Hematopoietic multipotent progenitor cell treated with erythropoietin and hydrocortisone succinate and interleukin-3 and kit ligand, for 4 days (in vitro differentiated cells): ENCODE results near the gene TIMM23.
"Not testable (repeated sequence)": the region's sequence is repeated elsewhere in the genome, so short reads cannot be mapped to it uniquely, and the experiment has no call there.

Source experiments
- DNase-seq: peaks from one replicate; pipeline ENCODE4 v3.0.0-alpha.2; 2015

Gene TIMM23

GRCh38 chr10:45972106-45972812 is at the start of gene TIMM23:
TSS of gene TIMM23 (plus strand) at chr10:45972489. CDS start at chr10:45972625, 136 bp downstream.
- peak; percentile 94 for DNase-seq

DNA sequence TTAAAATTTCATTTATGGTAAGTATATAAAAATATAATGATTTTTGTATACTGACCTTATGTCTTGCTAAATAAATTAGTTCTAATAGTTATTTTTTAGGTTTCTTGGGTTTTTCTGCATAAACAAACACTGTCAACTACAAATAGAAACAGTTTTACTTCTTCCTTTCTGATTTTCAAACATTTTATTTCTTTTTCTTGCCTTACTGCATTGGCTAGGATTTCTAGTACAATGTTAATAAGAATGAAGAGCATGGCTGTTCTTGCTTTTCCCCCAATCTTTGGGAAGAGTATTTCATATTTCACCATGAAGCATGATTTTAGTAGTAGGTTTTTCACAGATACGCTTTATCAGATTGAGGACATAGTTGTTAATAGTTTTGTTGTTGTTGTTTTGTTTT is 45.5 kb upstream of the TIMM23 start:
- not testable (repeated sequence) for DNase-seq

GRCh38 chr10:45931305-45931704 is 41.0 kb upstream of the TIMM23 start:
- not testable (repeated sequence) for DNase-seq

- not testable (repeated sequence) for DNase-seq
Observed at GRCh38 chr10:45934788-45935187, 37.5 kb upstream of the TIMM23 start.

GRCh38 chr10:45939176-45939697 is 33.1 kb upstream of the TIMM23 start:
- not testable (repeated sequence) for DNase-seq

GRCh38 chr10:45941196-45941595 is 31.1 kb upstream of the TIMM23 start:
- DNase-seq: not testable (repeated sequence)

- not testable (repeated sequence) for DNase-seq
Observed at GRCh38 chr10:45945476-45945875, 26.8 kb upstream of the TIMM23 start.

- not testable (repeated sequence) for DNase-seq
Observed at GRCh38 chr10:45947363-45947762, 24.9 kb upstream of the TIMM23 start.

DNA sequence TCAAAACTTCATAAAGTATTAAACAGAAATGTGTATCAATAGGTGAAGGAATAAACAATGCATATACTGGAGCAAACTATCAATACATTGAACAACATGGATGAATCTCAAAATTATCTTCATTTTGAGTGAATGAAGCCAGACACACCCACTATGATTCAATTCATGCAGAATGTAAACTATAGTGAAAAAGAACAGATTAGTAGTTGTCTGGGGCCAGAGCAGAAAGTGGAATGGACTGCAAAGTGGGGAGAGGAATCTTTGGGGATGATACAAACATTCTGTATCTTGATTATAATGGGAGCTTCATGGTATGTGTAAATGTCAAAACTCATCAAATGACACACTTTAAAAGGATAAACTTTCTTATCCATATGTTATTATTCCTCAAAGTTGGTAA is 23.5 kb upstream of the TIMM23 start:
- not testable (repeated sequence) for DNase-seq

DNA sequence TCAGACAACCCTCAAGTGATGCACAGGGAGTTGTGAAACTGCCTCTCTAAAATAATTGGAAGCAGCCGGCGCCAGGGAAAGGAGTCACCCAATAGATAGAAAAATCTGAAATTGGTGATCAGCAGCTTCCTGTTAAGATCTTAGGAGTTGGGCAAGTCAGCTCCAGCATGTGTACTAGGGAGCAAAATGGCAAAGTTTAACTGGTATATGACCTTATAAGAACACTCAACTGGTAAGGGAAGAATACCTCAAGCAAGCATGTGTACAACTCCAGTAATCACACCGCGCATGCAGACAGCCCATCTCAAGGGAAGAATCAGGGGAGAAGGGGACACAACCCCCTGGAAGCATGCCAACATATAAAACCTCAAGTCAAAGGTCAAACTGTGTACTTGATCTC is 17.9 kb upstream of the TIMM23 start:
- DNase-seq: not testable (repeated sequence)

DNA sequence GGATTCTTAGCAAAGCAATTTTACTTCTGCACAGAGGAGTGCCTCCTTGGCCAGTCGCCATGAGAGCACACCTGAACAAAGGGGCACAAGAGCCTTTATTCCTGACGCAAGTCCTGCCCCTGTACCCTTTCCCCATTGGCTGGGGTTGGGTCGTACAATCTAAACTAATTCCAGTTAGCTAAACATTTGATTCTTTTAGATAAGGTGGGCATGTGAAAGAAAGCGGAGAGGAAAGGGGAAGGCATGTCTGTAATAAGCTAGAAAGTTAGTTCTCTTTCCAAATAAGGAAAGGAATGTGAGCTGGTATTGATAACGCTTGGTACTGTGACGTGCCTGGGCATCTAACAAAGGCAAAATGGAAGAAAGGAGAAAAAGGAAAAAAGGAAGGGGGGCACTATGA is 15.7 kb upstream of the TIMM23 start:
- not testable (repeated sequence) for DNase-seq

GRCh38 chr10:45957928-45958327 is 14.4 kb upstream of the TIMM23 start:
- not testable (repeated sequence) for DNase-seq

DNA sequence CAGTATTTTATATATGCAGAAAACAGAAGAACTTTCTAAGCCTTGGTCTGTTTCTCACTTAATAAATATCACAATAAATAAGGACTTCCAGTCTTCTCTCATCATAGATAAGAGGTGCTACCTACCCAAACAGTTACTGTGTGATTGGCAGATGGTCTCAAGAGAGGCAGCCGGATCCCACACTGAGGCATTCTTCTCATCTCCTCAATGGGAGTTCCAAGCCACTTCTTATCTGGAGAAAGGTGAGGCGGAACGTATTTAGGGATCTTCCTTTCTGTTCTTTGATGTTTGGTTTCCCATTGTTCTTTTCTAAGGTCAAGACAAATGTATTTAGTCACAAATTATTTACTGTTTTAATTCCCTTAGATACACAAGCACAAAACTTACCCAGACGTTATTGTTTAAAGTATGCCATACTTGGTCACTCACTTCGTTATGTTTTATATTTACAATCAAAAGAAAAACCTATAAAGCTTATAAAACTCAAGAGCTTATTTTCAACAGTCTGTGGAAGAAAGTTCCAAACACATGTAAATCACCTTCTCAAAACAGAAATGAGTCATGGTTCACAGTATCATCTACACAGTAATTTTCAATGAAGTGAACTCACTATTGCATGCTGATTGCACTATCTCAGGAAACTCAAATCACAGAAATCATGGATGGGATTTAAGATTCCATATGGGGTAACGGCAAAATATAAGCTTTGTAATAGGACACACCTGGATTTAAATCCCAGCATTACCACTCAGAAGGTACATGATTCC is 9.4 kb upstream of the TIMM23 start:
- not testable (repeated sequence) for DNase-seq

DNA sequence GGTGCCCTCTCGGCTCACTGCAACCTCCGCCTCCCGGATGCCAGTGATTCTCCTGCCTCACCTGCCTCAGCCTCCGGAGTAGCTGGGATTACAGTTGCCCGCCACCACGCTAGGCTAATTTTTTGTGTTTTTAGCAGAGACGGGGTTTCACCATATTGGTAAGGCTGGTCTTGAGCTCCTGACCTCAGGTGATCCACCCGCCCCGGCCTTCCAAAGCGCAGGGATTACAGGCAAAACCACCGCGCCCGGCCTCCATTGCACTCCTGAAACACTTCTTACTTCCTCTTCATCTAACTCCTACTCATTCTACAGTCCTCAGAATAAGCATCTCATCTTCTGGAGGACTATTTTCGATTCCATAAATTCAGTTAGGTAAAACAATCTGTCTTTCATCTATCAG is 1.3 kb upstream of the TIMM23 start:
- not testable (repeated sequence) for DNase-seq

DNA sequence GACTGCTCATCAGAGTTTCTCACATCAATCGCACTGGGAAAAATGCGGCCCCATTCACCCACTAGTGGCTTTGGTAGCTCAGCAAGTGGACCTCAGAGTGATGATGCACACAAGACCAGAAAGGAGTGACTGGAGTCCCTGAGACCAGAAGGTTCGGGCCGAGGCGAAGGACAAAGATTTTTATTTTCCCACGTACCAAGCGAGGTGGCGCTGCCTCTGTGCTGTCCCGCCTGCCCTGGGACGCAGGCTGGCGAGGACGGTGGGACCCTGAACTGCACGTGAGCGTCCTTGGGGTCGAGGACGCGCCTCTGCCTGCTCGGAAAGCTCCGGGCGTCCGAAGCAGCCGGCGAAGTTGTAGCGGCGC is 565 bp upstream of the TIMM23 start:
- peak; percentile 41 for DNase-seq

DNA sequence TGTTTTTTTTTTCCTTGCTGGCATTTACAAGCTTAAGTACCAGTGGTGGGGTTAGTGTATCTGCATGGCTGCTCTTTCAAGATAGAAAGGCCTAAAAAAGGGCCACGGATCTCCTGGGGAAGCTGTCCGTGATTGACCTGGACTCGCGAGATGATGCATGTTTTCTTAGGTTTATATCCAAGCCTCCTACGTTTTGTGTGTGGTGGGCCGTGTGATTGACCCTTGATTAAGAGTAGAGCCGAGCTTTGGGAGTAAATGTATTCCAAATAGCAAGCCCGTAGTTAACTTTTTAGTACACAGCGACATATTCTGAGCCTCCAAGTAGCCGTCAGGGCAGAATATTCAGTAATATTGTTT is 502 bp downstream of the TIMM23 start:
- peak; percentile 31 for DNase-seq

GRCh38 chr10:45974041-45974440 is 1.8 kb downstream of the TIMM23 start:
- peak; percentile 55 for DNase-seq

- DNase-seq: not testable (repeated sequence)
Observed at GRCh38 chr10:45978554-45978953, 6.3 kb downstream of the TIMM23 start.

GRCh38 chr10:45981367-45981766 is 9.1 kb downstream of the TIMM23 start:
- DNase-seq: not testable (repeated sequence)

DNA sequence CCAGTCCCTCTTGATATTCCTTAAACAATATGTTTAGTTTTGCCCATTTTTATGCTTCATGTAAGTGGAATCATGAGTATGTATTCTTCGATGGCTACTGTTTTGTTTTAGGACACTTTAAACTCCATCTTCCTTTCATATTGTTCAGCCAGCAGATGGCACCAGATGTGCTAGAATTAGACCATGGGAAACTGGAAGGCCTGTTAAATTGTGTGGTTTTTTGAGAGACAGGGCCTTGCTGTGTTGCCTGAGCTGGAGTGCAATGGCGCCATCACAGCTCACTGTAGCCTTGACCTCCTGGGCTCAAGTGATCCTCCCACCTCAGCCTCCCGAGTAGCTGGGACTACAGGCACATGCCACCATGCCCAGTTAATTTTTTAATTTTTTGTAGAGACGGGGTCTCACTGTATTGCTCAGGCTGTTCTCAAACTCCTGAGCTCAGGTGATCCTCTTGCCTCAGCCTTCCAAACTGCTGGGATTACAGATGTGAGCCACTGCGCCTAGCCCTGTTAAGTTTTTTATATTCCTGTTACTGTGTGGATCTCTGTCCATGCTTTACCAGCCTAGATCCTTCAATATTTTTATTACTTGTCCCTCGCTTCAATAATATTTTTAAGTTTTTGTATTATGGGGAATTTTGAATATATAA is 11.4 kb downstream of the TIMM23 start:
- DNase-seq: peak; percentile 80

GRCh38 chr10:45984473-45984872 is 12.2 kb downstream of the TIMM23 start:
- DNase-seq: not testable (repeated sequence)

DNA sequence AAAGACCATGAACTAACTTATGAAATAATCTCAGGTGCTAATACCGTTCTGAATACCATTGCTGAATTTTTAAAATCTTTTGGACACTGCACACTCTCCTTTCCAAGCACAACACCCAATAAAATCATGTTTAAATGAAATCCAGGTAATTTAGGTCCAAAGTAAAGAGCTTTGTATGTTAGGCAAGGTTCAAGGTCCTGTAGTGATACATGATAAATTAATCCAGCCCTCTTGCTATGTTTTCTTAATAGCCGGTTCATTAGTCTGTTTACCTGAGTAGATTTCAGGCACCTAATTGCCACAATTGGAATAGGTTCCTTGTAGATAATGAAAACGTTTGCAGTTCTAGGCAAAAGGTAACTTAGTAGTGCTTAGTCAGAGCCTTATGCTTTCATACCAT is 13.3 kb downstream of the TIMM23 start:
- DNase-seq: not testable (repeated sequence)

- no peak for DNase-seq
Observed at GRCh38 chr10:45997557-45997956, 25.3 kb downstream of the TIMM23 start.
